ENCODE data around the gene AKAP10.

The AKAP10 gene

GRCh38 chr17:19900809-19901208, 76.8 kb downstream of the AKAP10 start:
- Histone ChIP-seq H3K27ac (ENCODE audit: extremely low read depth, low read depth, low read length) (no peak overlapping the region), H3K4me1 (ENCODE audit: control insufficient read depth, insufficient read depth, low read length) (no peaks in the 10 kb centered on the region), H3K36me3 (ENCODE audit: control insufficient read depth in 2 of 2, insufficient read depth in 1 of 2, low read length in 2 of 2) (peaks cover 34 to 54% of the 10 kb centered on the region in 2 experiments), H3K9me3 (ENCODE audit: control insufficient read depth, insufficient read depth, low read depth, low read length) (no peaks in the 10 kb centered on the region), H3K4me3 (ENCODE audit: low read depth, low read length) (no peak overlapping the region)
- ChIA-PET POLR2A (no interaction called here), CTCF (interaction anchor here (0.5 to 0.7 kb wide), 2 partner anchors 41 to 70 kb away, joined by 4 read pairs; no protein-coding TSS in a partner anchor)
- TF ChIP-seq GLIS2 (tag by site-specific recombination; IDR thresholded peaks at IDR 0.05), result no peak
- no peak for TF ChIP-seq ZNF76 (tag by site-specific recombination; IDR thresholded peaks at IDR 0.05; ENCODE audit: borderline replicate concordance, low read depth)
- no peak for TF ChIP-seq ZNF585B (tag by site-specific recombination; IDR thresholded peaks at IDR 0.05)
- TF ChIP-seq ZNF138 (tag by site-specific recombination; IDR thresholded peaks at IDR 0.05; ENCODE audit: borderline replicate concordance), result no peak
- no peak for TF ChIP-seq ZNF416 (tag by site-specific recombination; IDR thresholded peaks at IDR 0.05)
- no peak for TF ChIP-seq ZNF184 (tag by site-specific recombination; IDR thresholded peaks at IDR 0.05)
- no peak for TF ChIP-seq KLF17 (tag by site-specific recombination; IDR thresholded peaks at IDR 0.05)
- TF ChIP-seq ZNF362 (tag by site-specific recombination; IDR thresholded peaks at IDR 0.05), result no peak
- TF ChIP-seq ZBTB48 (tag by site-specific recombination; IDR thresholded peaks at IDR 0.05), result no peak
- TF ChIP-seq ZNF670 (tag by site-specific recombination; IDR thresholded peaks at IDR 0.05; ENCODE audit: low read depth), result no peak
- TF ChIP-seq ZNF354C (tag by site-specific recombination; IDR thresholded peaks at IDR 0.05; ENCODE audit: borderline replicate concordance, low read depth), result no peak
- no peak for TF ChIP-seq SCRT2 (tag by site-specific recombination; IDR thresholded peaks at IDR 0.05)

- ChIA-PET CTCF (no interaction called here), POLR2A (no interaction called here)
- H3K9me3 ChIP-seq (ENCODE audit: control insufficient read depth, insufficient read depth, low read depth, low read length), result no peaks in the 10 kb centered on the region
- H3K4me1 ChIP-seq (ENCODE audit: control insufficient read depth, insufficient read depth, low read length), result no peaks in the 10 kb centered on the region
- no peak overlapping the region for H3K27ac ChIP-seq (ENCODE audit: extremely low read depth, low read depth, low read length)
- TF ChIP-seq BCL11A (tag by site-specific recombination; IDR thresholded peaks at IDR 0.05; ENCODE audit: low read depth) (peak; percentile 40; the same call in 1 of the 2 replicates), ZXDB (tag by site-specific recombination; IDR thresholded peaks at IDR 0.05) (no peak), ZBTB8A (tag by site-specific recombination; IDR thresholded peaks at IDR 0.05) (no peak), SP7 (tag by site-specific recombination; IDR thresholded peaks at IDR 0.05) (peak; percentile 79), HOXA7 (CRISPR knock-in tag; IDR thresholded peaks at IDR 0.05; ENCODE audit: borderline replicate concordance) (no peak), ZNF221 (tag by site-specific recombination; IDR thresholded peaks at IDR 0.05; ENCODE audit: borderline replicate concordance) (no peak), BCL11B (tag by site-specific recombination; IDR thresholded peaks at IDR 0.05; ENCODE audit: low read depth) (no peak), INSM2 (tag by site-specific recombination; IDR thresholded peaks at IDR 0.05) (no peak), FEZF1 (tag by site-specific recombination; IDR thresholded peaks at IDR 0.05) (peak; percentile 15; the same call in 1 of the 2 replicates), ZNF302 (tag by site-specific recombination; IDR thresholded peaks at IDR 0.05; ENCODE audit: low read depth) (no peak), SP2 (tag by site-specific recombination; IDR thresholded peaks at IDR 0.05) (no peak), MEIS1 (CRISPR knock-in tag; IDR thresholded peaks at IDR 0.05; ENCODE audit: borderline replicate concordance) (no peak), BCL6B (tag by site-specific recombination; IDR thresholded peaks at IDR 0.05) (no peak), KLF17 (tag by site-specific recombination; IDR thresholded peaks at IDR 0.05) (no peak), ZNF174 (tag by site-specific recombination; IDR thresholded peaks at IDR 0.05) (no peak), ZBTB20 (tag by site-specific recombination; IDR thresholded peaks at IDR 0.05) (no peak), ZNF433 (tag by site-specific recombination; IDR thresholded peaks at IDR 0.05; ENCODE audit: low read depth) (no peak), ZFP69B (tag by site-specific recombination; IDR thresholded peaks at IDR 0.05) (no peak), ZFP37 (tag by site-specific recombination; IDR thresholded peaks at IDR 0.05) (no peak)
- H3K4me3 ChIP-seq (ENCODE audit: low read depth, low read length), result no peak overlapping the region
- peaks cover 11 to 28% of the 10 kb centered on the region in 2 experiments; a peak in 2 of 3 replicates for H3K36me3 ChIP-seq (ENCODE audit: control insufficient read depth in 2 of 2, insufficient read depth in 1 of 2, low read length in 2 of 2)
Measured at GRCh38 chr17:19897903-19898302, 79.7 kb downstream of the AKAP10 start.

All from HEK293 (cell line).